A172 (cell line): ENCODE measurements around the gene PTPN1. TPM values are rescaled to one million over a fixed set of nuclear protein-coding genes. Genes with fewer than 3 reads are reported as not detected.
"Not testable (repeated sequence)": the region's sequence is repeated elsewhere in the genome, so short reads cannot be mapped to it uniquely, and the experiment has no call there.

Experiments used
- DNase-seq: peaks from one replicate; pipeline ENCODE4 v3.0.0-alpha.2; 2015; ENCODE audit warnings: low spot score
- total RNA-seq: library from RNA; depleted of rRNA; stranded (reverse); fragments of >200 nt; shearing (Covaris generic); gene quantifications from 2 replicates; pipeline ENCODE4 v1.2.3, GENCODE V29; 2014

The PTPN1 gene
- total RNA-seq, 1 experiment from 2014 or later, result 56.9 TPM

DNA sequence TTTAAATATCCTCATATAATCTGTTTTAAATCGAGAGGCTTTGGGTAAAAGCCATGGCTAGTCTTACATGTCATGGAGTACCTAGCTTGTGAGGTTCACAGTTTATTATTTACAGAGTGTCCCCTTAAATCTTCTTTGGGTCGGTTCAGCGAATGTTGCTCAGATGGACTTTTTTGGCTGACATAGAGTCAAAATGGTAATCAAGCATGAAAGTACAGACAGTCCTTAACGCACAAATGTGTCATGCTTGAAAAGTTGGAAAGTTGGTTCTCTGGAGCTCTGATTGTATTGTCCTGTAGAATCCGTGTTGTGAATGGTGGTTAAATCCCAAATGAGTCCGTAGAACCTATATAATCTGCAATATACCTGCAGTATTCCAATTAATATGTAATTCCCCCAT is 22.0 kb downstream of the PTPN1 start:
- DNase-seq, result no peak

DNA sequence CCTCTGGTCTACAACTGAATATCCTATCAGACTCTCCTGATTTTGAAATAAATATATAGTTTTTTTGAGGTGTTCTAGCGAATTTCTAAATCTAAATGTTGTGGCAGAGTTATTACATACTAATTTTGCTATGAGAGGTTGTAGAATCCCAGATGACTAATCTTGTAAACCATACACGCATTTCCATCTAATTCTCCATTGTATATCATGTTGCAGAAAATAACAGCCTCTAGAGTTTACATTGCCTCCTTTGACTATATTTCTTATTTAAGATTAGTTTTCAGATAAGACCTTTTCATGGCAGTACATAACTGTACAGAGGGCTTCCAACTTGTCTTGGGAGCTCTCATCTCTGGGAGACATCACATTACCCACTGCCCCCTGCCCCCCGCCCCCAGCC is 22.9 kb downstream of the PTPN1 start:
- no peak for DNase-seq

DNA sequence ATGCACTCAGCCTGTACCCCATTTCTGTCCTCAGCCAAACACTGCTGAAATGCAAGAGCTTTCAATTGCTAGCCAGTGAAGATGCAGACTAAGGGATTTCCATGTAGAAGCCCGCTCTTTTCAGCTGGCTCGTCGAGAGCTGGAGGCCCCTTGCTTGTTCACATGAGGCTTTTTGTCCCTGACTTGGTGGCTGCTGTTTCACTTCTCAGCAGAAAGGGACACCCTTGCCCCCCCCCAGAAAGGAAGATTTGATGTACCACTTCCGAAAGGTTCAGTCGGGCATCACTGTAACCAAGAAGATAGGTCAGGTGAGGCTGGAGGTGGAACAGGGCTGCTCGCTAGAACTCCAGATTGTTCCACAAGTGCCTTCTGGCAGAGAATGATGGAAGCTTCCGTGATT is 23.3 kb downstream of the PTPN1 start:
- DNase-seq, result no peak

DNA sequence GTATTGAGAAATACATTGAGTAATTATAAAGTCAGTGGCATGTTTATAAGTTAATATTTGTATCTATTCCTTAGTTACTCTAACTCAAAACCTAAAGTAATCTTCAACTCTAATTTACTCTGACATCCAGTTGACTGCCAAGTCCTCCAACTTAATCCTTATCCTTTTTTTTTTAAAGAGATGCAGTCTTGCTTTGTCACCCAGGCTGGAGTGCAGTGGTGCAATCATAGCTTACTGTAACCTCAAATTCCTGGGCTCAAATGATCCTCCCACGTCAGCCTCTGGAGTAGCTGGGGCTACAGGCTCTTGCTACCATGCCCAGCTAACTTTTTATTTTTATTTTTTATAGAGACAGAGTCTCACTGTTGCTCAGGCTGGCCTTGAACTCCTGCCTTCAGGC is 24.4 kb downstream of the PTPN1 start:
- DNase-seq, result peak; percentile 47

DNA sequence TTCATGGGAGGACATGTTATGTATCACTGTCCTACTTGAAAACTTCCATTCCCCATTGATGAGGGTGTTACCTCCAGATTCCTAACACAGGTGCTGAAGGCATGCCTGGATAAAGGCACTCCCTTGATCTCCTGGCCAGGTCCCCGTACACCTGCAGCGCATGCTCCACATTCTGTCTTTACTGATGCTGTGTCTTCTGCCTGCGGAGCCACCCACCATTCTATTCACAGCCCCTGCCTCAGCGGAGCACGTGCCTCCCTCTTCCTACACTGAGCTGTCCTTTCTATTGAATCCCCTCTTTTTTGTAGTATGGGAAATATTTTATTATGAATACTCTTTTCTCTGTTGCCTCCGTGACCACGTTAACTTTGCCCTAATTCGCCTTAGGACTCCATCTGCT is 25.0 kb downstream of the PTPN1 start:
- no peak for DNase-seq

DNA sequence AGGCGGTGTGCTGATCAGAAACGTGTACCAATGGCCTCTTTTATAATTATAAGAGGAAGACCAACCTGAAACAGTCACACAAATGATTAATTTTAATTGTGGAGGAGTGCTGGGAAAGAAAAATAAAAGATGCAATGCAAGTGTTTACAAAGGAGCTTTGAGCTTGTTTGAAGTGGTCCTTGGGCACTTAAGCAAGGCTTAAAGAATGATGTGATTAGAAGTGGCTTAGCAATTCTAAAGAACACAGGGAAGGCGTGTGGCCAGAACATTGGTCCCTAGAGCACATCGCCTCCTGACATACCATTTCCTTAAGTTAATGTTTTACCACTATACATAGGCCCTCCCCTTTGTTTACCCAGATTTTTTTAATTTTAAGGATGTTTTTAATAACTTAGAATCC is 26.1 kb downstream of the PTPN1 start:
- no peak for DNase-seq

DNA sequence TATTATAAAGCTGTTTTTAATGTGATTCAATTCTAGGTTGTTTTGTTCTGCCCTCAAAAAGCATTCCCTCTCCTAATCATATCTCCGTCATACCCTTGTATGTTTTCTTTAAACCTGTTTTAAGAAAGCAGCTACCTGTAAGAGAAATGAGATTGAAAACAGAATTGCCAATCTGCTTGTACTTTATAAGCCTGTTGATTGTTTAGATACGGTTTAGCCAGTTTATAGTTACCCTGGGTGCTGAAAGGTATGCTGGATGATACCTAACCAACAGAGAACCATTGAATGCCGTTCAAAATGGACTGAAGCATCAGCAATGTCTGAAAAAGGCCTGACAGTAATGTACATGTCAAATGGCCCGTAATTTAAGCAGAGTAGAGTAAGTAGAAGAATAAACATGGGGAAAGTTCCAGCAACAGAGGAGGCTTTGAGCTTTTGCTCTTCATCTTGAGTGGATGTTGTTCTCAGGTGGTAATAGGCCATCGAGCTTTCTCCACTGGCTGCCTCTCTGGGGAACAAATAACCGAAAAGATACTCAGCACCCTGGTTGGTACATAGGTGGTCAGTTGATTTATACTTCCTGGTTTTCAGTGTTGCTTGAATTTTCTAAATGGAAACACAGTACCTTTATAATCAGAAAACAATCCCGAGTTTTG is 27.5 kb downstream of the PTPN1 start:
- no peak for DNase-seq

DNA sequence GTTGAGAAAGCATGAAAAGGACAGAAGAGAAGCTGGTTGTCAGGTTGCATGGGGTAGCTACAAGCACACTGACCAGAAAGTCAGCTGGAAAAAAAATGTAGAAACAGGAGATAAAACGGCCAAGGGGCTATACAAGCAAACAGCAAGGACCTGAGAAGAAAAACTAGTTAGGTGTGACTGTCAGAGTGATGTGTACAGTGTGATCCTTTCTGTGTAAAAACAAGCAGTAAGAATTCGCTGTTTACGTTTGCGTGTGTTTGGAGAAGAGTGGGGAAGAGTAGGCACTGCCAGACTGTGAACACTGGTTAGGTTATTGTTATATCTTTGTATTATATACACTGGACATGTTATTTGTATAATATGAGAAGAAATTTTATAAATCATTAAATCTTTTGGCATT is 28.1 kb downstream of the PTPN1 start:
- DNase-seq, result no peak

DNA sequence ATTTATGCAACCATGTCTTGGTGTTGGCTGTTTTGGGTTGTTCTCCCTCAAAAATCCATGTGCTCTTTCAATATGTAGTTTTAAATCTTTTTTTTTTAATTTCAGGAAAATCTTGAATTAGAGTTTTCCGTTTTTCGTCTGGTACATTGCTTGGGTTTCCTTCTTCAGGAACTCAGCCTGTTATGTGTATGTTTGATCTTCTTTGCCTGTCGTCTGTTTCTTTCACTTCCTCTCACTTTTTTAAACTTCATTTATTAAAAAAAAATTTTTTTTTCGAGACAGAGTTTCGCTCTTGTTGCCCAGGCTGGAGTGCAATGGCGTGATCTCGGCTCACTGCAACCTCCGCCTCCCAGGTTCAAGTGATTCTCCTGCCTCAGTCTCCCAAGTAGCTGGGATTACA is 29.6 kb downstream of the PTPN1 start:
- not testable (repeated sequence) for DNase-seq

DNA sequence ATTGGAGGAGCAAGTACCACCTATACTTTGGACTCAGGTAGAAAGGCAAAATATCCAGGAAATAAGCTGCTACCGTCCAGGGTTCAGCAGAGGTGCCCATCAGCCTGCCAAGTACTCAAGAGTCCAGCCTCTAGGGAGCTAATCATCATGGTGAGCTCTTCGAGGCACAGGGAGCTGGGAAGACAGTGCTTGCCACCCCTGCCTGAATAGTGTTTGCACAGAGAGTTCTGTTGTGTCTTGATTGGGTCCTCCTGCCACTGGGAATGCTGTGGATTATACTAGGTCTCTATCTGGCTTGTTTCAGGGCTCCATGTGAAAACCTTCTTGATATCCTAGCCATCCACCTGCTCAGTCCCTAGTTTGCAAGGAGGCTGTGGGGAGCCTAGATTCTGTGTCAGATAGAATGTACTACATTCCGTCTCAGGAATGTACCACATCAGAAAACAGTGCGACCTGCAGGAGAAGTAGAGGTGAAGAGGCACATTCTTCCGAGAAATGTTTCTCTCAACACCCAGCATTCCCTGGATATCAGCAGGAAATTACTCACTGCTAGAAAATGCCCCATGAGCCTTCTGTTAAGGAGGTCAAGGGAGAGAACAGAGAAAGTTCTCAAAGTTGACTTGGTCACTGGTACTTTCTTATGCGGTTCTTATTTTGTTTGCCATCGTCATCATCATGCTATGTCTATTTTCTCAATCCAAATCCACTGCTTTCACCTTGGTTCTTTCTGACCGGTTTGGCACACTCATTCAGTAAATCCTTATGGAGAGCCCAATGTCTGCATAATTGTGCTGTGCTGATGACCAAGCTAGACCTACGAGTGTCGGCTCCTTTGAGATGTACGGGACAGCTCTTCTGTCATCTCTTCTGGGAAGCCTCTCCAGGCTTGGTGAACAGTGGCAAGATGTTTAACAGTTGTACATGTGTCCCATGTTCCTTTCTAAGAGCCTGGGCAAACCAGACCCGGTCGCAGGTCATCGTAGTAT is 30.7 kb downstream of the PTPN1 start:
- DNase-seq, result peak; percentile 99

DNA sequence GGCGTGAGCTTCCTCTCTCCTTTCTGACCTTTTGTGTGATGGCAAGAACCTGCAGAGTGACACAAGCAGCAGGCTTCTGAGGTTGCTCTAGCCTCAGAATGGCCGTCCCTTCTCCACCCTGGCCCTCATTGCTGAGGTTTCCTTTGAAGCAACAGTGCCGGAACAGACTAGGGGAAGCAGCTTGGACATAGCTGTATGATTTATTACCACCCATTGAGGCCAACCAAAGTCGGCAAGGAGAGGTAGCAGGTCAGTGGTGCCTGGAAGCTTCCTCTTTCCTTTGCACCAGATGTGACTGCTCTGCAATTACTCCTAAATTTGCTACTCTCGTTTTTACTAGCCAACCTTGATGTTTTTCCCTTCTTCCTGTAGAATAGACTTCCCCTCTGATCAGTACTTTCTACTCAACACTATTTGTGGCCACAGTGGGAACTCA is 31.4 kb downstream of the PTPN1 start:
- peak; percentile 60 for DNase-seq

DNA sequence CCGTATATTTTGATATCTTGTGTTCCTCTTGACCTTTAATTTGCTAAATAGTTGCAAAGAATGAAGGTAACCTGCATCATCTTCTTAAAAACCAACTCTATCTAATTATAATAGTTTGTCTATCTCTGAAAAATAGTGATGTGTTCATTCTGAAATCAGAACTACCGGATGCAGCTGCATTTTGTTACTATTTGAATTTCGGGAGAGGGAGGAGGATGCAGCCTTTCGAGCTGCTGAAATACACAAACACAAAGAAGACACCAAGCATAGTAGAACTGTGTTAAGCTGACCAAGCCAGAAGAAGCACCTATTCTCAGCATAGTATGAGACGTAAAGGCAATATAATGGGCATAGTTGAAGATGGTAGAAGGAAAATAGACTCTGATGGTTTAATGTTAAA is 33.1 kb downstream of the PTPN1 start:
- DNase-seq, result no peak

DNA sequence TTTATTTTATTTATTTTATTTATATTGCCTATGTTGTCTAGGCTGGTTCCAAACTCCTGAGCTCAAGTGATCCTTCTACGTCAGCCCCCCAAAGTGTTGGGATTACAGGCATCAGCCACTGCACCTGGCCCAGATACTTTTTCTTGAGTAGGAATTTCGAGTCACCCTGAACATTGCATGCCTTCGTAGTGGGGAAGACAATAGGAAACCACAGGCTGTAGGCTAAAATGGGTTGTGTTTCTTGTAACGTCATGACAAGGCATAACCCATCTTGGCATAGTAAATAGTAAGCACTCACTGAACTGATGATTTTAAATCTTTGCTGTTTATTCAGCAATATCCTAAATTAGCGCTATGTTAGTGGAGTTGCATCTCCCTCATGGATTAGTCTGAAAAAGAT is 34.9 kb downstream of the PTPN1 start:
- no peak for DNase-seq

DNA sequence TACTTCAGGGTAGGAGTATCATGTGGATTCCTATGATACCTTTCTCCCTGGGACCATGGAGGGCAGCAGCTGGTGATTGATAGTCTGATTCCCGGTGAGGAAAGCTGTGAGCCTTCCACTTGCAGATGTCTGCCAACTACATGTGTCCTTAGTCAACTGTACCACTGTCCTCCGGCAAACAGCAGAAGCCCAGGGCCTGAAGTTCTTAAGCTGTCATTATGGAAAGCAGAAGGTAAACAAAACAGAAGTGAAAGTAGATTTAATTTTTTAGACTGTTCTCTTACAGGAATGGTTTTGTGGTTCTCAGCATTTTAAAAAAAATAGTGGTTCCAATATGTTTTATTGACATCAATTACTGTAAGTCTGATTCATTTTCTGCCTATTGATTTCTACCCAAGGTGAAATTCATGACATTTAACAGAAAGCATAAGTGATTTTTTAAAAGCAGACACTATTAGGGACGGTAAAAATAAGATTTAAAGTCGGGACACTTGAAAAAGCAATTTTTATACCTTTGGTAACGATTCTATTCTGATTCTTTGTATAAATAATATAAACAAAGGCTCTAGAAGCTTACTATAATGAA is 36.6 kb downstream of the PTPN1 start:
- DNase-seq, result no peak

DNA sequence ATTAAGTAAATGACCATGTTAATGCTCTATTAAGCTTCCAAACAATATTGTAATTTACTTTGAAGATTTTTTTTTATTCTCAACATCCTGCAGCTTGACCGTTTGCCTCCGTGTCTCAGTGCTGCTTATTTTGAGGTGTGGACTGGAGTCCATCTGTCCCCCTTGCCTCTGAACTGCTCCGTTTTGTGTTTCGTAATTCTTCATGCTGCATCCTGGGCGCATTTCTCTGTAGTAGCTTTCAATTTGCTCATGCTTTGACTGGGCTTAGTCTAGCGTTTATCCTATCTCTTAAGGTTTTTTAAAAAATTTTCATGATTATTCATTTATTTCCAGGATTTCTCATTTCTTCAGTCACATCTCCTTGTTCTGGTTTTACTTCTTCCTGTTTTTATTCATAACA is 37.8 kb downstream of the PTPN1 start:
- no peak for DNase-seq

DNA sequence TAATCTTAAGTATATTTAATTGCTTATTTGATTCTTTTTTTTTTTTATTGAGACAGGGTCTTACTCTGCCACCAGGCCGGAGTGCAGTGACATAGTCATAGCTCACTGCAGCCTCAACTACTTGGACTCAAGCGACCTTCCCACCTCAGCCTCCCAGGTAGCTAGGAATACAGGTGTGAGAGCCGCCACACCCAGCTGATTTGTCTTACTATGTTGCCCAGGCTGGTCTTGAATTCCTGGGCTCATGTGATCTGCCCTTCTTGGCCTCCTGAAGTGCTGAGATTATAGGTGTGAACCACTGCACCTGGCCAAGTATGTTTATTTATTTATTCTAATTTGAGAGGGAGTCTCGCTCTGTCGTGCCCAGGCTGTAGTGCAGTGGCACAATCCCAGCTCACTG is 38.2 kb downstream of the PTPN1 start:
- no peak for DNase-seq

DNA sequence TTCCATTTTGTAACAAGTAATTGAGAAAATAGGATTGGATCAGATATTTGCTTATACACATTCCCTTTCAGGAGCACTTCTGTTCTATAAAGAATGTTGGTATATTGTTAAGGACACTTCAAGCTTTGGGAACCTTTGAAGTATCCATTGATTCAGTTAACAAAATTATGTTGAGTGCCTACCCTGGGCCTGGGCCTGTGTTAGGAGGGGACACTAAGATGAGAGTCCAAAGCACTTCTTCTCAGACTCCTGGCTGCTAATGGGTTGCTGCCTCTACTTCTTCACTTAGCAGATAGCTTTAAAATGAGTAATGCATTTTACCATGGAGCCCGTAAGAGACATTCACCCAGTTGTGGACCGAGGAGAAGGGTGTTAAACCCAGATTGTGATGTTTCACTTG is 40.3 kb downstream of the PTPN1 start:
- no peak for DNase-seq

DNA sequence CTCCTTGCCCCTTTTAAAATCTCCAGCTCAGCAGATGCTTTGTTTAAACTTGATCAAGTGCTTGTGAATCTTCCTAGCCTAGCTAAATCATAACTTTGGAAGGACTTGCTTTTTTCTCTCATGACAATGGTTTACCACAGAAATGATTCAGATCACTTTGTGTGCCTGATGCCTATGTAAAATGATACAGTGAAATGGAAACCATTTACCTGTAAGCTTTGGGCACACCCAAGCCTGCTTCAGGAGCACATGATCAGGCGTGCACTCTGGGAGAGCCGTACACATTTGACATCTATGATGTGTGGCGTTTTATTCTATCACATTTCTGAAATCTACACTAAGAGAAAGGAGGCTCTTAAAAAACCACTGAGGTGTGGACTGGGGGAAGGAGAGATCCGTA is 41.1 kb downstream of the PTPN1 start:
- DNase-seq, result no peak

DNA sequence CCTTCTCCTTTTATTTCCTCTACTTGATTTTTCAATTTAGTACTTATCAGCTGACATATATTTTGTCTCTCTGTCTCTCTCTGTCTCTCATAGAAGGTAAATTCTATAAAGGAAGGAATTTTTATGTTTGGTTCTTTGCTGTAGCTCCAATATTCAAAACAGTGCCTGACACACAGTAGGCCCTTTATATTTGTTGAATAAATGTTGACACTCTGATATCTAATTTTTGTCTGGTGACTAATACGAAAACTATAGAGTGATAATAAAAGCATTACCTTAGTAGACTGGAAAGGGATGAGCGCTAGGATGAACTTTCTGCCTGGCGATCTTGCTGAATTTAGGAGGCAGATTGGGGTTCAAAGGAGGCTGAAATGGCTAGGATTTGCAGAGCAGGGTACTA is 42.8 kb downstream of the PTPN1 start:
- no peak for DNase-seq

DNA sequence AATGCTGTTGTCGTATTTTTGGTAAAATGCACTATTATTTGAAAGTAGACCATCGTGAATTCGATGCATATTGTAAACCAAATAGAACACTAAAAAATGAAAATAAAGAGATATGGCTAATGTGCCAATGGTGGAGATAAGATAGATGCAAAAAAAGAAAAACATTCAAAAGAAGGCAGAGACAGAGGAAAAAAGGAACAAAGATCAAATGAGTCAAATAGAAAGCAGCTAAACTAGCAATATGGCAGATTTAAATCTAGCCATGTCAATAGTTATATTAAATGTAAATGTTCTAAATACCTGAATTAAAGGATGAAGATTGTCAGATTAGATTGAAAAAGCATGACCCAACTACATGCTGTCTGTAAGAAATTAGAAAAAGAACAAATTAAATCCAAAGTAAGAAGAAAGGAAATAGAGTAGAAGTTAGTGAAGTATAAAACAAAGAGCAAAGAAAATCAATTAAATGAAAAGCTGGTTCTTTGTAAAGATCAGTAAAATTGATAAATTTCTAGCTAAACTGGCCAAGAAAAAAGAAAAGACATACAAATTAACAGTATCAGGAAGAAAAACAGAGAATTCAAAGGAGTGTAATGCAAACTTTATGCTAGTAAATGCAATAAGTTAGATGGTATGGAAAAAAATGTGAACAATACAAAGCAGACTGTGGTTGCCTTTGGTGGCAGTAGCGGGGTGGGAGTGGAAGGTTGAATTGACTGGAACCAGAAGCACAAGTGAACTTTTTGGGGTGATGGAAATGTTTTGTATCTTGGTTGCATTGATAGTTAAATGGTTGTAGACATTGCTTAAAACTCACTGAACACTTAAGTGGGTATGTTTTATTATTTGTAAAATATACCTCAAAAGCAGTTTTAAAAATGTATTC is 44.8 kb downstream of the PTPN1 start:
- DNase-seq, result no peak

DNA sequence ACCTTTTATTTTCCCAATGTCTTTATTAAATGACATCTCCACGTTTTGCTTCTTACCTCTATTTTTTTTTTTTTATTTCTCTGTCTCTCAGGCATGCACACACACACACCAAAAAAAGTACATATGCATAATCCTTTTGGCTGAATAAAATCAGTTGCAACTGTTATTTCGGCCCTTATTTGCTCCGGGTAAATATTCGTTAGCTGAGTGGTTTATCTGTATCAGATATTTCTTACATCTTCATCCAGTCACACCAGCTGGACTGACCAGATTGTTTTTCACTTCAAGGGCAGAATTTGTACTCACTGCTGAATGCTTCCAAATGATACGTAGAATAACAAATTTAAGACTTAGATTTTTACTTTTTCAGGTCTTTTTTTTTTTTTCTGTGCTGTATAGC is 45.5 kb downstream of the PTPN1 start:
- DNase-seq, result no peak
